Fibroblast of villous mesenchyme (primary cell): Measurements from ENCODE around the gene IGF2. TPM values are rescaled to one million over a fixed set of nuclear protein-coding genes. Genes with fewer than 3 reads are reported as not detected.

Experiments
- DNase-seq: peaks from one replicate; pipeline ENCODE4 v3.0.0-alpha.2; 2010; ENCODE audit warnings: low read depth
- H3K4me3 ChIP-seq: 2 replicates; pipeline ENCODE4 v1.5.1; 2011; ENCODE audit warnings: low read depth, mild to moderate bottlenecking, low read length
- total RNA-seq: library from RNA; depleted of rRNA; stranded (reverse); fragments of >200 nt; gene quantifications from 2 replicates; pipeline ENCODE4 v1.2.3, GENCODE V29; 2012
- TF ChIP-seq, protein P1 (sequence below): IDR thresholded peaks from 2 replicates; pipeline ENCODE4 v1.5.1; 2012; ENCODE audit warnings: low read depth, mild to moderate bottlenecking, low read length; ENCODE audit not compliant: insufficient read depth

IGF2 gene
- total RNA-seq, 1 donor, result 26.8 TPM

DNA sequence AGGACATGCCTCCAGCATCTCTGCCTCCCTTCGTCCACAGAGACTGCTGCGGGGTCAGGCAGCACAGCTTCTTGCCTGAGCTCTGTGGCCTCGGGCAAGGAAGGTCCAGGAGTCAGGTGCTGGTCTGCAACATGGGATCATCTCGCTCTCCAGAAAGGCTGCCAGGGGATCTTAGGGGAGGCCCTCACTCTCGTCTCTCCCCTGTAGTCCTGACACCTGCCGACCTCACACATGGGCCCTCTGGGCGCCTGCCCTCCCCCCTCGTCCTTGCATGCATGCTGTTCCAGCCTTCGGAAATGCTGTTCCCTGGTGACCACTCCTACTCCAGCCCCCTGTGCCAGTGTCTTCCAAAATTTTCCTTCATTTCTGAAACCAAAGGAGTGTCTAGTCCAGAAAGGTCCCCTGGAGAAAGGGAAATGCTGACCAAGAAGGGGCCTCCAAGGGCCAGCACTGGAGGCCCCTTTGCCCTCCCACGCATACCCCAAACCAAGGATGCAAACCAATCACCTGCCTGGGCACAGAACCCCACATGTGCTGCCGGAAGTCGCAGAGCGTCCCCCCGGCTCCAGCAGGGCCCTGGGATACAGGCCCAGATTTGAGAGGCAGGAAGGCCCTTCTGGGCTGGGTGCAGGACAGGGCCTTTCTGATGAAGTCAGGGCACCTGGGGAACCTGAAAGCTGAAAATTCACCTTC lies 41.0 kb downstream of the IGF2 start:
- TF ChIP-seq, protein P1, sequence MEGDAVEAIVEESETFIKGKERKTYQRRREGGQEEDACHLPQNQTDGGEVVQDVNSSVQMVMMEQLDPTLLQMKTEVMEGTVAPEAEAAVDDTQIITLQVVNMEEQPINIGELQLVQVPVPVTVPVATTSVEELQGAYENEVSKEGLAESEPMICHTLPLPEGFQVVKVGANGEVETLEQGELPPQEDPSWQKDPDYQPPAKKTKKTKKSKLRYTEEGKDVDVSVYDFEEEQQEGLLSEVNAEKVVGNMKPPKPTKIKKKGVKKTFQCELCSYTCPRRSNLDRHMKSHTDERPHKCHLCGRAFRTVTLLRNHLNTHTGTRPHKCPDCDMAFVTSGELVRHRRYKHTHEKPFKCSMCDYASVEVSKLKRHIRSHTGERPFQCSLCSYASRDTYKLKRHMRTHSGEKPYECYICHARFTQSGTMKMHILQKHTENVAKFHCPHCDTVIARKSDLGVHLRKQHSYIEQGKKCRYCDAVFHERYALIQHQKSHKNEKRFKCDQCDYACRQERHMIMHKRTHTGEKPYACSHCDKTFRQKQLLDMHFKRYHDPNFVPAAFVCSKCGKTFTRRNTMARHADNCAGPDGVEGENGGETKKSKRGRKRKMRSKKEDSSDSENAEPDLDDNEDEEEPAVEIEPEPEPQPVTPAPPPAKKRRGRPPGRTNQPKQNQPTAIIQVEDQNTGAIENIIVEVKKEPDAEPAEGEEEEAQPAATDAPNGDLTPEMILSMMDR, result no peak
- H3K4me3 ChIP-seq, result no peak overlapping the region
- no peak for DNase-seq

DNA sequence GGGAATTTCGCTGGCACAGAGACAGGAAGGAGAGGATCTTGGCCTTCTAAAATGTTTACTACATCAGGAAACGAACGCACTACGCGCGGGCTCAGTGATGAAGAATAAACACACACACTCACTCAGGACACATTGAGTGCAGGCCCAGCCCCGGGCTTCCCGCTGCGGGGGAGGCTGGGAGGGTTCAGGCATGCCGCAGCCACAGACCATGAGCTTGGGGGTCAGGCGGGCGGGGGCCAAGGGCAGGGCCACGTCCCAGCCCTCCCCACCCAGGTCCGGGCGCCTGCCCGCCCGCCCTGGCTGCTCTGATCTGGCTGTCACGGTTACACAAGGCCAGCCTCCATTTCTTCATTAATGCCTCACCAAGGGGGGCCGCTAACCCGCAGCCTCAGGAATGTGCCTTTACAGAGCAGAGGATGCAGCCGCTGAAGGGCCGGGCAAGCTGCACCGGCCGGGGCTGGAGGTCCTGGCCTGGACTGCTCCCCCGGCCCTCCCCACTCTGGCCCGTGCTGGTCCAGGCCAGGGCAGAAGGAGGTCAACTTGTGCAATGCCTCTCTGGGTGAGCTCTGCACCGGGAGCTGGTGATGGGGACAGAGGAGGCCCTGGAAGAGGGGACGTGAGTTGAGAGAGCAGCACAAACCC lies 41.7 kb downstream of the IGF2 start:
- DNase-seq, result peak; percentile 97
- TF ChIP-seq, protein P1, result no peak
- H3K4me3 ChIP-seq, result no peak overlapping the region

DNA sequence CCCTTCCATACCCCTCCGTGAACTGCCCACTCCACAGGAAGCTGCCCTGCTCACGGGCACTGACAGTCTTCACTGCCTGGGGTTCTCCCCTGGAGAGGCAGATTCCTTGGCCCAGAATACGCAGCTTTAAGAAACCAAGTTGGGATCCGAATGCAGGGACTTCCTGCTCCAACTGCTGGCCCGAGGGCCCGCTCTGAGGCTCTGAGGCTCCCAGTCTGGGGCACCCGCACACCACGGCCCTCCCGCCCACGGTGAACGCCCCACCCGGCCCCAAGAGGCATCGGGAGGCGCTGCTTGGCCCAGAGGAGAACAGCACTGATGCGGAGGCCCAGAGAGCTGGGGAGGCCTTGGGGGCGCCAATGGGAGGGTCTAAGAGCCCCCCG lies 42.3 kb downstream of the IGF2 start:
- TF ChIP-seq, protein P1, result no peak
- H3K4me3 ChIP-seq, result peak overlapping the region; percentile 10
- DNase-seq, result no peak

DNA sequence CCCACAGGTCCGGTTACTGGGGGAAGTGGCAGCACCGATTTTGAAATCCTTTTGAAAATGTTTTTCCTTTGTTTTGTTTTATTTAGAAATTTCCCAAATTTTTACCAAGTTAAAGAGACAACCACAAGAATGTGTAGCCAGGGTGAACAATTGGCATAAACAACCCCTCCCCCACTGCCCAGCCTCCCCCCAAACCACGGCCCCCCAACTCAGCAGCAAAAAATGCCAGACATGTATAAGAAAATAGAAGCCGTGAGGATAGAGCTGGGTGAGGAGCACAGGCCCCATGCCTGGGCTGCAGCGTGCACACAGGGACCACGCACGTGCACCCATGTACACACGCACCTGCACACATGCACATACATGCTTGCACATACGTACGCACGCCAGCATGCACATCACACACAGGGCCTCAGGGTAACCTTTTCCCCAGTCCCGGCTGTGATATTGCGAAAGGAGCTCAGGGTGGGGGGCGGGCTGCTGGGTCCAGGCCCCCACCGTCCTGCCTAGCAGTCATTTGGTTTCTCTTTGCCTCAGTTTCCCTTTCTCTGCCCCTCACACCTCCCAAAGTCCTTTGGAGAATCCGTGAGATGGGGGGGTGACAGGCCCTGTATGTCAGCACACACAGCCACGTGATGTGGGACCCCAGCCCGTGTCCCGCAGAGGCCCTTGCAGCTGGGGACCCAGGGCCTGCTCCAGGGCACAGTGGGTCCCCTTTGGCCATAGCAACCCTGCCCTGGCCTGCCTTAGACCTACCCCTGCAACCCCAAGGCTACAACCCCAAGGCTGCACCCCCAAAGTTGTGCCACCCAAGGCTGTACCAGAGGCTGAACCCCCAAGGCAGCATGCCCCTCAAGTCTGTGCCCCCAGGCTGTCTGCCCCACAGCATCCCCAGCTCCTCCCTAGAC lies 42.9 kb downstream of the IGF2 start:
- TF ChIP-seq, protein P1, result no peak
- peak; percentile 19 for DNase-seq
- H3K4me3 ChIP-seq, result peak overlapping the region; percentile 10

DNA sequence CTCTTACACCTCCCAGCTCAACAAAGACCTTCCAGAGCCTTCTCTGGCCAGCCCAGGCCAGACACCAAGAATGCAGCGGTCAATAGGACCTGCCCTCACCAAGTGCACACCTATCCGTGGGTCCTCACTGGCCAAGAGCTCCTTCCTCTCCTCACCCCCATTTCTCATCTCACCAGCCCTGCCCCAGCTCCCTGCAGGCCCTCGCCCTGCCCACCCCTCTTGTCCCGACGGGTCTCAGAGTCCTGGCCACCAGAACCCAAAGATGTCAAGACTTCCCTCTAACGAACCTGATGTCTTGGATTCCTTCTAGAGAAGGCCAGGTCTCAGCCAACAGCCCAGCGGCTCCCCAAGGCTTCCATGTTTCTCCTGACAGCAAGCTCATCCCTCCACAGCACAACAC lies 43.6 kb downstream of the IGF2 start:
- no peak overlapping the region for H3K4me3 ChIP-seq
- no peak for DNase-seq
- TF ChIP-seq, protein P1, result no peak

DNA sequence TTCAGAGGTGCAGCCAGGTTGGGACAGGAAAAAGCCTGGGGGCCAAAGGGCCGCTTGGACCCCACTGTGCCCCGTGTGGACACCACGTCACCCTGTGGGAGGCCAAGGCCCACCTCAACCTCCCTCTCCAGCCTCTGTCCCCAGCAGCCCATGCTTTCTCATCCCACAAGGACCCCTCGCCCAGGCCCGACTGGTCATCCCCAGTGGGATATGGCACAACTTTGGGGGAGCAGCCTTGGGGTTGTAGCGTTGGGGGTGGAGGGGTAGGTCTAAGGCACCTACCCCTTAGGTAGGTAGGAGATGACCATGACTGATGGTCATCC lies 44.0 kb downstream of the IGF2 start:
- H3K4me3 ChIP-seq, result no peak overlapping the region
- no peak for DNase-seq
- TF ChIP-seq, protein P1, result no peak
